HepG2 (cell line): ENCODE results near the gene CD7. TPM values are rescaled to one million over a fixed set of nuclear protein-coding genes. Genes with fewer than 3 reads are reported as not detected.

Source experiments
- BCL6 ChIP-seq: IDR thresholded peaks from 2 replicates; pipeline ENCODE4 v1.6.1; 2016; ENCODE audit warnings: missing genetic modification reagents, missing compliant biosample characterization
- BHLHE40 ChIP-seq: IDR thresholded peaks from 2 replicates; pipeline ENCODE4 v1.6.1; 2011; ENCODE audit warnings: low read length, improper control_type of control experiment
- MAZ ChIP-seq, 2 experiments: sonication (generic) in 1 of 2; formaldehyde crosslinking in 1 of 2; IDR thresholded peaks; 2 replicates each; pipeline versions ENCODE4 v1.5.0 to v1.6.1; 2012 to 2020; ENCODE audit warnings: low read depth in 2 of 2, mild to moderate bottlenecking in 2 of 2, borderline replicate concordance in 1 of 2, improper control_type of control experiment in 1 of 2, low read length in 1 of 2, missing genetic modification reagents in 1 of 2, moderate library complexity in 1 of 2
- PHF20 ChIP-seq: sonication (generic); formaldehyde crosslinking; IDR thresholded peaks from 2 replicates; pipeline ENCODE4 v1.5.0; 2020; ENCODE audit warnings: mild to moderate bottlenecking, missing genetic modification reagents
- PHF8 ChIP-seq: sonication (generic); formaldehyde crosslinking; IDR thresholded peaks from 2 replicates; pipeline ENCODE4 v1.5.0; 2020; ENCODE audit warnings: missing genetic modification reagents
- PRPF4 ChIP-seq: fragments of 200-400 bp; formaldehyde crosslinking; IDR thresholded peaks from 2 replicates; pipeline ENCODE4 v1.6.1; 2016; ENCODE audit warnings: low read length, low read depth; ENCODE audit not compliant: poor library complexity, severe bottlenecking
- RELA ChIP-seq: sonication (generic); formaldehyde crosslinking; IDR thresholded peaks from 2 replicates; pipeline ENCODE4 v1.4.0; 2020; ENCODE audit warnings: missing genetic modification reagents
- SAP130 ChIP-seq: IDR thresholded peaks from 2 replicates; pipeline ENCODE4 v1.6.1; 2016; ENCODE audit warnings: low read depth
- SMC3 ChIP-seq: IDR thresholded peaks from 2 replicates; pipeline ENCODE4 v1.6.1; 2011; ENCODE audit warnings: low read length, improper control_type of control experiment
- ZNF234 ChIP-seq: sonication (generic); formaldehyde crosslinking; conservative IDR thresholded peaks from 2 replicates; pipeline ENCODE4 v1.5.1; 2020; ENCODE audit warnings: mild to moderate bottlenecking, missing genetic modification reagents
- ZNF235 ChIP-seq: sonication (generic); formaldehyde crosslinking; IDR thresholded peaks from 2 replicates; pipeline ENCODE4 v1.8.1; 2023; ENCODE audit warnings: mild to moderate bottlenecking, missing genetic modification reagents, borderline replicate concordance
- ZNF331 ChIP-seq: sonication (generic); formaldehyde crosslinking; IDR thresholded peaks from 2 replicates; pipeline ENCODE4 v1.4.0; 2020; ENCODE audit warnings: missing genetic modification reagents
- ZNF343 ChIP-seq: sonication (generic); formaldehyde crosslinking; IDR thresholded peaks from 2 replicates; pipeline ENCODE4 v1.4.0; 2020; ENCODE audit warnings: mild to moderate bottlenecking, missing genetic modification reagents
- ZNF549 ChIP-seq: sonication (generic); formaldehyde crosslinking; IDR thresholded peaks from 2 replicates; pipeline ENCODE4 v1.5.0; 2020; ENCODE audit warnings: missing genetic modification reagents
- ZNF570 ChIP-seq: sonication (generic); formaldehyde crosslinking; IDR thresholded peaks from 2 replicates; pipeline ENCODE4 v1.4.0; 2020; ENCODE audit warnings: mild to moderate bottlenecking, missing genetic modification reagents, borderline replicate concordance
- ZNF670 ChIP-seq: sonication (generic); formaldehyde crosslinking; IDR thresholded peaks from 2 replicates; pipeline ENCODE4 v1.8.0; 2022; ENCODE audit warnings: mild to moderate bottlenecking, missing genetic modification reagents, borderline replicate concordance
- ZNF766 ChIP-seq: sonication (generic); formaldehyde crosslinking; IDR thresholded peaks from 2 replicates; pipeline ENCODE4 v1.5.0; 2020; ENCODE audit warnings: missing genetic modification reagents, borderline replicate concordance
- ZSCAN12 ChIP-seq: sonication (generic); formaldehyde crosslinking; IDR thresholded peaks from 2 replicates; pipeline ENCODE4 v1.9.0; 2021; ENCODE audit warnings: mild to moderate bottlenecking, missing genetic modification reagents
- polyA plus RNA-seq, 8 experiments: library from polyadenylated mRNA; depleted of rRNA in 3 of 8; stranded (reverse) in 7 of 8; unstranded in 1 of 8; fragments of >200 nt; fragmentation: Illumina TruSeq in 4 of 8; extraction: Trizol in 4 of 8; gene quantifications; 2 replicates each; pipeline versions ENCODE4 v1.2.1 to v1.2.3, GENCODE V29; 2011 to 2016; ENCODE audit warnings: low read depth in 4 of 8, missing spikeins in 1 of 8, mixed read lengths in 1 of 8; ENCODE audit not compliant: insufficient read depth in 1 of 8
- total RNA-seq, 5 experiments: library from RNA; depleted of rRNA; stranded (reverse); fragments of >200 nt; fragmentation: Illumina TruSeq; extraction: Trizol; gene quantifications; 2 replicates each; pipeline ENCODE4 v1.2.3, GENCODE V29; 2016; ENCODE audit warnings: low read depth in 1 of 5
- TF ChIP-seq, protein P1 (sequence below): sonication (generic); formaldehyde crosslinking; IDR thresholded peaks from 2 replicates; pipeline ENCODE4 v1.5.1; 2020; ENCODE audit warnings: mild to moderate bottlenecking, missing genetic modification reagents
- TF ChIP-seq, protein P2 (sequence below), 2 experiments: sonication (generic) in 1 of 2; formaldehyde crosslinking in 1 of 2; IDR thresholded peaks; 2 replicates each; pipeline versions ENCODE4 v1.4.0 to v1.6.1; 2018 to 2020; ENCODE audit warnings: missing genetic modification reagents in 2 of 2, borderline replicate concordance in 1 of 2, low read depth in 1 of 2, mild to moderate bottlenecking in 1 of 2, missing biosample characterization in 1 of 2
- TF ChIP-seq, protein P3 (sequence below): sonication (generic); formaldehyde crosslinking; IDR thresholded peaks from 2 replicates; pipeline ENCODE4 v1.8.1; 2023; ENCODE audit warnings: mild to moderate bottlenecking, missing genetic modification reagents
- TF ChIP-seq, protein P4 (sequence below): IDR thresholded peaks from 2 replicates; pipeline ENCODE4 v1.6.1; 2016; ENCODE audit warnings: missing compliant biosample characterization, missing genetic modification reagents, borderline replicate concordance

CD7 gene
- total and polyA plus RNA-seq, 2 of the 13 experiments (the other 11 are each of a cell fraction or from before 2014, with no cell fraction given), result 67.6 to 76.4 TPM

DNA sequence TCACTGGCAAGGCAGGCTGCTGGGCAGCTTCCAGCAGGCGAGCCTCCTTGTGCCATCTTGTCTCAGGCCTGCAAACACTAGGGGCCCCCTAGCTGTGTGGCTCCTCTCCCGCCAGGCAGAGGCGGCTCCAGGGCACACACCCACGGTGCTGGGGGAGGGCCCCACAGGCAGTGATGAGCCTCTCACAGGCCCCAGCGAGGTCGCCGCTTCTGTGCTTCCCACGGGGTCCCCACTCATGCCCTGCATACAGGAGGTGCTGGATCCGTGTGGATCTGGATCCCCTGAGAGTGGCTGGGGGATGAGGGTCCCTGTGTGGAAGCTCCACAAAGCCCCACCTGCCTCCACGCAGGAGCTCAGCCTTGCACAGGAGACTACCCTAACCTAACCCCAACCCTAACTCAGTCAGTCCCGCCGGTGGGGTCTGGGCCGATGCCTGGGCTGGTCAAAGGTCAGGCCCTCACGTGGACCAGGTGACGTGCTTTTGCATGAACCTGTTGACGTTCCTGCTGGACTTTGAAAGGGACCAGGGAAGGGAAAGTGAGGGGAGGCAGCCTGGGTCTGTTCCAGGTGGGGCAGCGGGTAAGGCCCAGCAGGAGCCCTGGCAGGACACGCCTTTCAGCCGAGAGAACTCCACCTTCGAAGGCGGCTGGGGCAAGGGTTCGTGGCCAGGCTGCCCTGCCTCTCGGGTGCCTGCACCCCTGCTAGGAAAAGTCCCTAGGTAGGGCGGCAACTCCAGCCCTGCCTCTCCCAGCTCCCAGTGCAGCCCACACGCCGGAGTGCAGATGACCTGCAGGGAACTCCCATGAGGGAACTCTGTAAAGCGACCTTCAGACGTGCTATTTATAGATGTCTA, 11.0 kb upstream of the CD7 start (continued):
- TF ChIP-seq ZNF235 (CRISPR knock-in tag) (0 out of 2 replicates have a peak, but pooled peaks have one; percentile 36), ZSCAN12 (CRISPR knock-in tag) (no peak), PHF8 (peak; percentile 54), ZNF331 (CRISPR knock-in tag) (peak; percentile 87), ZNF234 (CRISPR knock-in tag) (no peak; the same call in 1 of the 2 replicates), BCL6 (CRISPR knock-in tag) (peak; percentile 74), ZNF549 (CRISPR knock-in tag) (0 out of 2 replicates have a peak, but pooled peaks have one; percentile 18), PRPF4 (no peak), PHF20 (CRISPR knock-in tag) (peak; percentile 46; the same call in 1 of the 2 replicates), ZNF766 (CRISPR knock-in tag) (peak; percentile 83; the same call in 1 of the 2 replicates), SAP130 (CRISPR knock-in tag) (peak; percentile 98), ZNF670 (peak; percentile 19; the same call in 1 of the 2 replicates), BHLHE40 (peak; percentile 96), MAZ (IDR thresholded peaks at IDR 0.05; ENCODE audit: borderline replicate concordance, low read depth, low read length) (no peak), MAZ (CRISPR knock-in tag; IDR thresholded peaks at IDR 0.05; ENCODE audit: low read depth) (peak; percentile 80), ZNF343 (CRISPR knock-in tag) (peak; percentile 66; the same call in 1 of the 2 replicates), RELA (0 out of 2 replicates have a peak, but pooled peaks have one; percentile 23), ZNF570 (CRISPR knock-in tag) (no peak), SMC3 (no peak)
- TF ChIP-seq, protein P1, sequence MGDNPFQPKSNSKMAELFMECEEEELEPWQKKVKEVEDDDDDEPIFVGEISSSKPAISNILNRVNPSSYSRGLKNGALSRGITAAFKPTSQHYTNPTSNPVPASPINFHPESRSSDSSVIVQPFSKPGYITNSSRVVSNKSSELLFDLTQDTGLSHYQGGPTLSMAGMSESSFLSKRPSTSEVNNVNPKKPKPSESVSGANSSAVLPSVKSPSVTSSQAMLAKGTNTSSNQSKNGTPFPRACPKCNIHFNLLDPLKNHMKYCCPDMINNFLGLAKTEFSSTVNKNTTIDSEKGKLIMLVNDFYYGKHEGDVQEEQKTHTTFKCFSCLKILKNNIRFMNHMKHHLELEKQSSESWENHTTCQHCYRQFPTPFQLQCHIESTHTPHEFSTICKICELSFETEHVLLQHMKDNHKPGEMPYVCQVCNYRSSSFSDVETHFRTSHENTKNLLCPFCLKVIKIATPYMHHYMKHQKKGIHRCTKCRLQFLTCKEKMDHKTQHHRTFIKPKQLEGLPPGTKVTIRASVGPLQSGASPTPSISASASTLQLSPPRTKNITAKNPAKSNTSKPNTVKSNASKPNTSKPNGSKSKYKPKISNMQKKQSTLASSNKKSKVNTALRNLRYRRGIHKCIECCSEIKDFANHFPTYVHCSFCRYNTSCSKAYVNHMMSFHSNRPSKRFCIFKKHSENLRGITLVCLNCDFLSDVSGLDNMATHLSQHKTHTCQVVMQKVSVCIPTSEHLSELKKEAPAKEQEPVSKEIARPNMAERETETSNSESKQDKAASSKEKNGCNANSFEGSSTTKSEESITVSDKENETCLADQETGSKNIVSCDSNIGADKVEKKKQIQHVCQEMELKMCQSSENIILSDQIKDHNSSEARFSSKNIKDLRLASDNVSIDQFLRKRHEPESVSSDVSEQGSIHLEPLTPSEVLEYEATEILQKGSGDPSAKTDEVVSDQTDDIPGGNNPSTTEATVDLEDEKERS, result peak; percentile 98
- TF ChIP-seq, protein P2, sequence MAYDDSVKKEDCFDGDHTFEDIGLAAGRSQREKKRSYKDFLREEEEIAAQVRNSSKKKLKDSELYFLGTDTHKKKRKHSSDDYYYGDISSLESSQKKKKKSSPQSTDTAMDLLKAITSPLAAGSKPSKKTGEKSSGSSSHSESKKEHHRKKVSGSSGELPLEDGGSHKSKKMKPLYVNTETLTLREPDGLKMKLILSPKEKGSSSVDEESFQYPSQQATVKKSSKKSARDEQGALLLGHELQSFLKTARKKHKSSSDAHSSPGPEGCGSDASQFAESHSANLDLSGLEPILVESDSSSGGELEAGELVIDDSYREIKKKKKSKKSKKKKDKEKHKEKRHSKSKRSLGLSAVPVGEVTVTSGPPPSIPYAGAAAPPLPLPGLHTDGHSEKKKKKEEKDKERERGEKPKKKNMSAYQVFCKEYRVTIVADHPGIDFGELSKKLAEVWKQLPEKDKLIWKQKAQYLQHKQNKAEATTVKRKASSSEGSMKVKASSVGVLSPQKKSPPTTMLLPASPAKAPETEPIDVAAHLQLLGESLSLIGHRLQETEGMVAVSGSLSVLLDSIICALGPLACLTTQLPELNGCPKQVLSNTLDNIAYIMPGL (CRISPR knock-in tag; IDR thresholded peaks at IDR 0.05; ENCODE audit: borderline replicate concordance in 1 of 2, low read depth in 1 of 2), result peak; percentile 67 to 71; a peak in 3 of 4 replicates
- TF ChIP-seq, protein P3, sequence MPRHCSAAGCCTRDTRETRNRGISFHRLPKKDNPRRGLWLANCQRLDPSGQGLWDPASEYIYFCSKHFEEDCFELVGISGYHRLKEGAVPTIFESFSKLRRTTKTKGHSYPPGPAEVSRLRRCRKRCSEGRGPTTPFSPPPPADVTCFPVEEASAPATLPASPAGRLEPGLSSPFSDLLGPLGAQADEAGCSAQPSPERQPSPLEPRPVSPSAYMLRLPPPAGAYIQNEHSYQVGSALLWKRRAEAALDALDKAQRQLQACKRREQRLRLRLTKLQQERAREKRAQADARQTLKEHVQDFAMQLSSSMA (CRISPR knock-in tag), result peak; percentile 92; the same call in 1 of the 2 replicates
- TF ChIP-seq, protein P4, sequence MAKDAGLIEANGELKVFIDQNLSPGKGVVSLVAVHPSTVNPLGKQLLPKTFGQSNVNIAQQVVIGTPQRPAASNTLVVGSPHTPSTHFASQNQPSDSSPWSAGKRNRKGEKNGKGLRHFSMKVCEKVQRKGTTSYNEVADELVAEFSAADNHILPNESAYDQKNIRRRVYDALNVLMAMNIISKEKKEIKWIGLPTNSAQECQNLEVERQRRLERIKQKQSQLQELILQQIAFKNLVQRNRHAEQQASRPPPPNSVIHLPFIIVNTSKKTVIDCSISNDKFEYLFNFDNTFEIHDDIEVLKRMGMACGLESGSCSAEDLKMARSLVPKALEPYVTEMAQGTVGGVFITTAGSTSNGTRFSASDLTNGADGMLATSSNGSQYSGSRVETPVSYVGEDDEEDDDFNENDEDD (CRISPR knock-in tag), result peak; percentile 83; the same call in 1 of the 2 replicates
